Activated CD8-positive, alpha-beta T cell treated with anti-CD3 and anti-CD28 coated beads, Interleukin-2, amount 10 ng/mL, durations not matched to agents 7 days and 5 days (primary cell): ENCODE data around the gene LUC7L2. TPM values are rescaled to one million over a fixed set of nuclear protein-coding genes. Genes with fewer than 3 reads are reported as not detected.

ENCODE experiments used
- ATAC-seq: fragments of 150-1000 bp; cut with Tn5 transposase; one replicate; pipeline ENCODE4 v1.10.0; 2021; ENCODE audit warnings: moderate library complexity
- CTCF ChIA-PET: fragments of 350-600 bp; sonication (Branson Sonifier 250); formaldehyde crosslinking; loops from one replicate; lab custom pipeline; 2021; ENCODE audit warnings: antibody characterized with exemption; lab: Charles Lee
- POLR2A ChIA-PET: fragments of 350-600 bp; sonication (Branson Sonifier 250); formaldehyde crosslinking; loops from one replicate; lab custom pipeline; 2021; ENCODE audit warnings: antibody characterized with exemption; lab: Charles Lee
- DNase-seq: peaks from one replicate; pipeline ENCODE4 v3.0.0-alpha.2; 2020
- H3K27ac Mint-ChIP-seq: one replicate; pipeline ENCODE4 v1.8.0; 2021; ENCODE audit warnings: mild to moderate bottlenecking, mixed read lengths
- H3K27me3 Mint-ChIP-seq: one replicate; pipeline ENCODE4 v1.8.0; 2021; ENCODE audit warnings: low read depth, mixed read lengths
- H3K36me3 Mint-ChIP-seq: one replicate; pipeline ENCODE4 v1.8.0; 2021; ENCODE audit warnings: low read depth, mixed read lengths
- H3K4me1 Mint-ChIP-seq: one replicate; pipeline ENCODE4 v1.8.0; 2021; ENCODE audit warnings: low read depth, mixed read lengths
- H3K4me3 Mint-ChIP-seq: one replicate; pipeline ENCODE4 v1.8.0; 2021; ENCODE audit warnings: mild to moderate bottlenecking, mixed read lengths
- H3K9me3 Mint-ChIP-seq: one replicate; pipeline ENCODE4 v1.8.0; 2022; ENCODE audit warnings: mixed read lengths; ENCODE audit not compliant: insufficient read depth
- total RNA-seq, 2 experiments: library from RNA; stranded (reverse); gene quantifications; one replicate each; pipeline ENCODE4 v1.2.3, GENCODE V29; 2021

LUC7L2 gene
- total RNA-seq, 2 experiments from 2014 or later, result 126 to 131 TPM

GRCh38 chr7:139339025-139339424 is 20.7 kb upstream of the LUC7L2 start:
- H3K27ac Mint-ChIP-seq, result peak overlapping the region; percentile 80
- ATAC-seq (no peak), DNase-seq (no peak)
- peaks cover 10% of the 10 kb centered on the region for H3K9me3 Mint-ChIP-seq
- H3K4me3 Mint-ChIP-seq, result peak overlapping the region; percentile 92
- ChIA-PET POLR2A (interaction anchor here (1.2 kb wide), 1 partner anchor 107 kb away, joined by 5 read pairs; no protein-coding TSS in a partner anchor), CTCF (interaction anchor here (0.6 to 0.9 kb wide), 2 partner anchors 9 to 103 kb away, joined by 3 read pairs; no protein-coding TSS in a partner anchor)
- H3K4me1 Mint-ChIP-seq, result peaks cover 24% of the 10 kb centered on the region
- peaks cover 3% of the 10 kb centered on the region for H3K27me3 Mint-ChIP-seq
- H3K36me3 Mint-ChIP-seq, result peaks cover 15% of the 10 kb centered on the region

DNA sequence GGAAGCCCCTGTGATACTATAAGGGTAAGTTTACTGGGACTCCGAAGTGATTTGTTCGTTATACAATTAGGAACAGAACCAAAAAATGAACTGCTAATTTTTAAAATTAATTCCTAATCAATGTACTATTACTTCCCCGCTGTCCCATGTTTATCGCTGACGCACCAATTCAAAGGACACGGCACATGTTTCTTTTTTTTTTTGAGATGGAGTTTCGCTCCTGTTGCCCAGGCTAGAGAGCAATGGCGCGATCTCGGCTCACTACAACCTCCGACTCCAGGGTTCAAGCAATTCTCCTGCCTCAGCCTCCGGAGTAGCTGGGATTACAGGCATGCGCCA is 20.0 kb upstream of the LUC7L2 start:
- H3K4me1 Mint-ChIP-seq, result peaks cover 27% of the 10 kb centered on the region
- peaks cover 3% of the 10 kb centered on the region for H3K27me3 Mint-ChIP-seq
- no peak for ATAC-seq
- H3K9me3 Mint-ChIP-seq, result peaks cover 10% of the 10 kb centered on the region
- H3K4me3 Mint-ChIP-seq, result peak overlapping the region; percentile 92
- peaks cover 17% of the 10 kb centered on the region for H3K36me3 Mint-ChIP-seq
- ChIA-PET POLR2A (interaction anchor here (0.5 to 1.9 kb wide), 7 partner anchors 13 to 453 kb away, joined by 3 to 20 read pairs (median 4); partner anchors contain the start of gene LUC7L2), CTCF (interaction anchor here (0.6 to 1.3 kb wide), 7 partner anchors 10 to 237 kb away, joined by 3 to 7 read pairs (median 3); a partner anchor contains a TSS)
- H3K27ac Mint-ChIP-seq, result peak overlapping the region; percentile 97
- no peak for DNase-seq

DNA sequence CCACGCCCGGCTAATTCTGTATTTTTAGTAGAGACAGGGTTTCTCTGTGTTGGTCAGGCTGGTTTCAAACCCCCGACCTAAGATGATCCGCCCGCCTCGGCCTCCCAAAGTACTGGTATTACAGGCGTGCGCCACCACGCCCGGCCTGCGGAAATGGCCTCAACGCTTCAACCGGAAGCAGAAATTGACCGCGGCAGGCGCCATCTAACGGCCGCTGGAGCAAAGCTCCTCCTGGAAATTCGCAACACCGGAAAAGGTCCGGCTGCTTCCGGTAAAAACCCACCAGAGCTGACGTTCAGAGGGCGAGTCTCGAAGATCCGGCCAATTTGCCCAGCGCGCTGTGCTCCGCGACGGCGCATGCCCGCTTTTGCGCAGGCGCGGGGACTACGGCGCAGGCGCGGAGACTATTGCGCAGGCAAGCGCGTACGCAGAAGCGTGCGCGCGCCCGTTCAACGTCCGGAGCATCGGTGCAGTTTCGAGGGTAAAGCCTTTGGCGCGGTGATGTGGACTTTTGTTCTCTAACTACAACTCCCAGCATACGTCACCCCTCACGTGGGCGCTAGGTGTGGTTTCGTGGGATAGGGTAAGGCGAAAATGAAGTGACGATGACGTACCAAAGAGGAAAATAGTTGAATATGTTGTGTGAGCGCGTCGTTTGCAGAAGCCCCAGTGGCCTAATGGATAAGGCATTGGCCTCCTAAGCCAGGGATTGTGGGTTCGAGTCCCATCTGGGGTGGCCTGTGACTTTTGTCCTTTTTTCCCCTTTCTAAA is 19.5 kb upstream of the LUC7L2 start:
- H3K4me1 Mint-ChIP-seq, result peaks cover 27% of the 10 kb centered on the region
- DNase-seq, result peak; percentile 99
- peak overlapping the region; percentile 97 for H3K27ac Mint-ChIP-seq
- peak overlapping the region; percentile 92 for H3K4me3 Mint-ChIP-seq
- ChIA-PET CTCF (interaction anchor here (0.6 to 1.3 kb wide), 8 partner anchors 10 to 238 kb away, joined by 3 to 7 read pairs (median 3); a partner anchor contains a TSS), POLR2A (interaction anchor here (0.5 to 1.9 kb wide), 7 partner anchors 14 to 454 kb away, joined by 3 to 20 read pairs (median 4); partner anchors contain the start of gene LUC7L2)
- peaks cover 3% of the 10 kb centered on the region for H3K27me3 Mint-ChIP-seq
- H3K36me3 Mint-ChIP-seq, result peaks cover 20% of the 10 kb centered on the region
- ATAC-seq, result peak; percentile 80
- peaks cover 10% of the 10 kb centered on the region for H3K9me3 Mint-ChIP-seq

- Mint-ChIP-seq H3K9me3 (peaks cover 10% of the 10 kb centered on the region), H3K4me3 (peak overlapping the region; percentile 92), H3K36me3 (peaks cover 23% of the 10 kb centered on the region), H3K27me3 (peaks cover 3% of the 10 kb centered on the region), H3K4me1 (peaks cover 27% of the 10 kb centered on the region), H3K27ac (peak overlapping the region; percentile 97)
- CTCF ChIA-PET, result interaction anchor here (0.7 to 1.0 kb wide), 3 partner anchors 15 to 54 kb away, joined by 3 to 4 read pairs (median 3); no protein-coding TSS in a partner anchor
- ATAC-seq (no peak), DNase-seq (no peak)
- POLR2A ChIA-PET, result interaction anchor here (1.1 to 1.9 kb wide), 3 partner anchors 14 to 19 kb away, joined by 3 to 20 read pairs (median 4); partner anchors contain the start of gene LUC7L2
Observed at GRCh38 chr7:139340808-139341057, 19.0 kb upstream of the LUC7L2 start.

GRCh38 chr7:139341058-139341775 is 18.5 kb upstream of the LUC7L2 start, which contains the start of gene FMC1:
Gene FMC1 (plus strand): TSS chr7:139341337. CDS start chr7:139341385, 48 bp downstream.
- peak within 1 kb of the TSS; percentile 97 for H3K27ac Mint-ChIP-seq
- H3K27me3 Mint-ChIP-seq, result peaks cover 3% of the 10 kb centered on the region
- peaks cover 10% of the 10 kb centered on the region for H3K9me3 Mint-ChIP-seq
- ChIA-PET POLR2A (interaction anchor here (1.9 kb wide), 1 partner anchor 19 kb away, joined by 20 read pairs; the partner anchor contains the start of gene LUC7L2), CTCF (no interaction called here)
- peaks cover 27% of the 10 kb centered on the region for H3K4me1 Mint-ChIP-seq
- DNase-seq (peak; percentile 90), ATAC-seq (peak; percentile 69)
- H3K36me3 Mint-ChIP-seq, result peaks cover 23% of the 10 kb centered on the region
- H3K4me3 Mint-ChIP-seq, result peak within 1 kb of the TSS; percentile 92

DNA sequence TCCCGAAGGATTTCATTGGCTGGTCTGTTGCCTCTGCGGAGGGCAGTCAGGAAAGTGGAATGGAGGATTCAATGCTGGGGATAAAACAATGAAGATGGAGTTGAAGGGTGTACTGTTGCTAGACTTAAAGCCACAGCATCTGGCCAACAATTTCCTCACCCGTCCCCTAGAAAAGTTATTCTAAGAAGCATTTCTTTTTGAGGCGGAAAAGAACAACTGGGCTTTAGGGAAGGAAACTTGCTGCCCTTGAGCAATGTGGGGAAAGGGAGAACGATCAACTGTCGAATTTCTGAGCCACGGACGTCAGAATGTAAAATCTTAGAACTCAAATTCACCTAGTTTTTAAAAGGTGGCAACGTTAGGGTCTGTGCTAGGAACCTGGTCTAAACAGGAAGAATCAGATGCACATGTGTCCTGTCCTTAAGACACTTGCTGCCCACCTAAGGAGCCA is 17.9 kb upstream of the LUC7L2 start:
- ChIA-PET CTCF (interaction anchor here (0.6 kb wide), 1 partner anchor 14 kb away, joined by 3 read pairs; no protein-coding TSS in a partner anchor), POLR2A (interaction anchor here (1.0 kb wide), 2 partner anchors 18 to 19 kb away, joined by 3 to 4 read pairs; partner anchors contain the start of gene LUC7L2)
- Mint-ChIP-seq H3K36me3 (peaks cover 25% of the 10 kb centered on the region), H3K27me3 (peaks cover 3% of the 10 kb centered on the region), H3K4me1 (peaks cover 27% of the 10 kb centered on the region), H3K4me3 (peak overlapping the region; percentile 92), H3K9me3 (peaks cover 10% of the 10 kb centered on the region), H3K27ac (peak overlapping the region; percentile 97)
- DNase-seq (no peak), ATAC-seq (no peak)

GRCh38 chr7:139345042-139345441 is 14.7 kb upstream of the LUC7L2 start:
- no peak for ATAC-seq
- peaks cover 22% of the 10 kb centered on the region for H3K4me1 Mint-ChIP-seq
- peaks cover under 1% of the 10 kb centered on the region for H3K9me3 Mint-ChIP-seq
- H3K4me3 Mint-ChIP-seq, result no peak overlapping the region
- H3K36me3 Mint-ChIP-seq, result peaks cover 22% of the 10 kb centered on the region
- H3K27me3 Mint-ChIP-seq, result peaks cover 3% of the 10 kb centered on the region
- ChIA-PET POLR2A (no interaction called here), CTCF (interaction anchor here (1.8 kb wide), 1 partner anchor 11 kb away, joined by 5 read pairs; no protein-coding TSS in a partner anchor)
- no peak for DNase-seq
- no peak overlapping the region for H3K27ac Mint-ChIP-seq

DNA sequence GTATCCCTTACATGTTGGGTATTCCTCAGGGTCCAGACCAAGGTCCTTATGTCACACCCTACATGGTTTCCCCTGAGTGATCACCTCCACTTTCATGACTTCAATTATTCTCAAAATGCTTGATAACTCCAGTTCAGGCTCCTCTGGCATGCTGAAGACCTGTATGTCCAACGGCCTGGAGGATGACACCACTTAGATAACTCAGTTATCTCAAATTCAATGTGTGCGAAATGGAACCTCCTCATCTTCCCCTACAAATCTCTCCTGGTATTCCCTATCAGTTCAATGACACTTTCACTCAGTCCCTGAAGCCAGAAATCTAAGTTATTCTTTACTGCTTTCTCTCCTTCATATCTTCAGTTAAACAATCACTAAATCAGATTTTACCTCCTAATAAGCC is 8.7 kb upstream of the LUC7L2 start:
- Mint-ChIP-seq H3K4me1 (peaks cover 4% of the 10 kb centered on the region), H3K36me3 (peaks cover 22% of the 10 kb centered on the region), H3K9me3 (no peaks in the 10 kb centered on the region), H3K27ac (no peak overlapping the region), H3K27me3 (no peaks in the 10 kb centered on the region), H3K4me3 (no peak overlapping the region)
- no peak for DNase-seq
- CTCF ChIA-PET, result interaction anchor here (1.3 kb wide), 1 partner anchor 276 kb away, joined by 3 read pairs; no protein-coding TSS in a partner anchor
- POLR2A ChIA-PET, result interaction anchor here (1.7 kb wide), 1 partner anchor 9 kb away, joined by 6 read pairs; the partner anchor contains the start of gene LUC7L2
- no peak for ATAC-seq

DNA sequence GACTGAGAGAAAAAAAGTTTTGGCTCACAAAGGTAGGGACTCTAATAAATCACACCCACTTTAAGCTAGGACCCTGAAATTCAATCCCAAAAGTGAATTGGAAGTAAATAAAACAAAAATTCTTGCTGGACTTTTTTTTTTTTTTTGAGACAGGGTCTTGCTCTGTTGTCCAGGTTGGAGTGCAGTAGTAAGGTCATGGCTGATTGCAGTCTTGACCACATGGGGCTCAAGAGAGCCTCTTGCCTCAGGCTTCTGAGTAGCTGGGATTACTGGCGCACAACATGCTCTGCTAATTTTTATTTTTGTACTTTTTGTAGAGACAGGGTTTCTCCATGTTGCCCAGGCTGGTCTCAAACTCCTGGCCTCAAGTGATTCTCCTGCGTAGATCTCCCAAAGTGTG is 5.0 kb upstream of the LUC7L2 start:
- Mint-ChIP-seq H3K36me3 (peaks cover 22% of the 10 kb centered on the region), H3K4me3 (no peak overlapping the region), H3K27me3 (no peaks in the 10 kb centered on the region), H3K27ac (no peak overlapping the region), H3K9me3 (no peaks in the 10 kb centered on the region), H3K4me1 (peaks cover 20% of the 10 kb centered on the region)
- DNase-seq (no peak), ATAC-seq (no peak)
- ChIA-PET CTCF (interaction anchor here (0.7 kb wide), 1 partner anchor 18 kb away, joined by 3 read pairs; no protein-coding TSS in a partner anchor), POLR2A (interaction anchor here (0.6 to 0.7 kb wide), 3 partner anchors 15 to 345 kb away, joined by 3 read pairs; no protein-coding TSS in a partner anchor)

GRCh38 chr7:139355320-139355719 is 4.4 kb upstream of the LUC7L2 start:
- DNase-seq (no peak), ATAC-seq (no peak)
- no peak overlapping the region for H3K4me3 Mint-ChIP-seq
- POLR2A ChIA-PET, result no interaction called here
- no peaks in the 10 kb centered on the region for H3K9me3 Mint-ChIP-seq
- H3K27ac Mint-ChIP-seq, result no peak overlapping the region
- peaks cover 20% of the 10 kb centered on the region for H3K36me3 Mint-ChIP-seq
- H3K4me1 Mint-ChIP-seq, result peaks cover 20% of the 10 kb centered on the region
- CTCF ChIA-PET, result interaction anchor here (0.8 to 1.4 kb wide), 5 partner anchors 8 to 79 kb away, joined by 3 to 5 read pairs (median 3); no protein-coding TSS in a partner anchor
- no peaks in the 10 kb centered on the region for H3K27me3 Mint-ChIP-seq
